HepG2 (cell line): Measurements from ENCODE around the gene MRPL43. TPM values are rescaled to one million over a fixed set of nuclear protein-coding genes. Genes with fewer than 3 reads are reported as not detected.

Experiments used
- BHLHE40 ChIP-seq: IDR thresholded peaks from 2 replicates; pipeline ENCODE4 v1.6.1; 2011; ENCODE audit warnings: low read length, improper control_type of control experiment
- CAMTA2 ChIP-seq: sonication (generic); formaldehyde crosslinking; IDR thresholded peaks from 2 replicates; pipeline ENCODE4 v1.4.0; 2020; ENCODE audit warnings: mild to moderate bottlenecking, missing genetic modification reagents, borderline replicate concordance
- CBFB ChIP-seq: sonication (generic); formaldehyde crosslinking; IDR thresholded peaks from 2 replicates; pipeline ENCODE4 v1.4.0; 2020; ENCODE audit warnings: missing genetic modification reagents
- ETS1 ChIP-seq: sonication (generic); formaldehyde crosslinking; IDR thresholded peaks from 2 replicates; pipeline ENCODE4 v1.4.0; 2020; ENCODE audit warnings: missing genetic modification reagents
- GATAD1 ChIP-seq: IDR thresholded peaks from 2 replicates; pipeline ENCODE4 v1.6.1; 2016; ENCODE audit warnings: missing genetic modification reagents, missing compliant biosample characterization
- KLF13 ChIP-seq: sonication (generic); formaldehyde crosslinking; IDR thresholded peaks from 2 replicates; pipeline ENCODE4 v1.4.0; 2020; ENCODE audit warnings: mild to moderate bottlenecking, missing genetic modification reagents
- MAX ChIP-seq: IDR thresholded peaks from 2 replicates; pipeline ENCODE4 v1.6.1; 2012; ENCODE audit warnings: inconsistent platforms
- MYC ChIP-seq: sonication (generic); formaldehyde crosslinking; IDR thresholded peaks from 2 replicates; pipeline ENCODE4 v1.9.0; 2021; ENCODE audit warnings: missing genetic modification reagents, borderline replicate concordance
- NFKBIZ ChIP-seq: IDR thresholded peaks from 2 replicates; pipeline ENCODE4 v1.6.1; 2018; ENCODE audit warnings: missing genetic modification reagents, missing compliant biosample characterization
- NKX3-1 ChIP-seq: sonication (generic); formaldehyde crosslinking; IDR thresholded peaks from 2 replicates; pipeline ENCODE4 v1.5.0; 2020; ENCODE audit warnings: missing genetic modification reagents
- REPIN1 ChIP-seq: sonication (generic); formaldehyde crosslinking; IDR thresholded peaks from 2 replicates; pipeline ENCODE4 v1.8.0; 2022; ENCODE audit warnings: missing genetic modification reagents, low read depth, mild to moderate bottlenecking, borderline replicate concordance
- SOX5 ChIP-seq: IDR thresholded peaks from 2 replicates; pipeline ENCODE4 v1.6.1; 2016; ENCODE audit warnings: borderline replicate concordance
- TCF7 ChIP-seq: sonication (generic); IDR thresholded peaks from 2 replicates; pipeline ENCODE4 v1.6.1; 2016; ENCODE audit warnings: antibody characterized with exemption, low read depth
- TFE3 ChIP-seq: IDR thresholded peaks from 2 replicates; pipeline ENCODE4 v1.6.1; 2016
- ZBTB20 ChIP-seq: sonication (generic); formaldehyde crosslinking; IDR thresholded peaks from 2 replicates; pipeline ENCODE4 v1.8.1; 2023; ENCODE audit warnings: missing genetic modification reagents, low read depth, mild to moderate bottlenecking, borderline replicate concordance
- ZBTB4 ChIP-seq: sonication (generic); formaldehyde crosslinking; IDR thresholded peaks from 2 replicates; pipeline ENCODE4 v1.4.0; 2020; ENCODE audit warnings: missing genetic modification reagents, mild to moderate bottlenecking, borderline replicate concordance
- ZC3H4 ChIP-seq: sonication (generic); formaldehyde crosslinking; IDR thresholded peaks from 2 replicates; pipeline ENCODE4 v1.4.0; 2020; ENCODE audit warnings: missing genetic modification reagents, borderline replicate concordance
- ZFY ChIP-seq: sonication (generic); formaldehyde crosslinking; IDR thresholded peaks from 2 replicates; pipeline ENCODE4 v1.4.0; 2020; ENCODE audit warnings: missing genetic modification reagents
- ZNF275 ChIP-seq: sonication (generic); formaldehyde crosslinking; IDR thresholded peaks from 2 replicates; pipeline ENCODE4 v1.8.0; 2022; ENCODE audit warnings: missing genetic modification reagents, mild to moderate bottlenecking, inconsistent platforms, borderline replicate concordance
- ZNF317 ChIP-seq: sonication (generic); formaldehyde crosslinking; IDR thresholded peaks from 2 replicates; pipeline ENCODE4 v1.5.0; 2020; ENCODE audit warnings: mild to moderate bottlenecking, missing genetic modification reagents
- ZNF572 ChIP-seq: sonication (generic); formaldehyde crosslinking; IDR thresholded peaks from 2 replicates; pipeline ENCODE4 v1.5.1; 2020; ENCODE audit warnings: mild to moderate bottlenecking, missing genetic modification reagents
- ZNF616 ChIP-seq: sonication (generic); formaldehyde crosslinking; IDR thresholded peaks from 2 replicates; pipeline ENCODE4 v1.5.0; 2020; ENCODE audit warnings: low read depth, mild to moderate bottlenecking, missing genetic modification reagents
- ZNF674 ChIP-seq: sonication (generic); formaldehyde crosslinking; IDR thresholded peaks from 2 replicates; pipeline ENCODE4 v1.5.0; 2020; ENCODE audit warnings: low read depth, mild to moderate bottlenecking, missing genetic modification reagents
- ZNF776 ChIP-seq: sonication (generic); formaldehyde crosslinking; IDR thresholded peaks from 2 replicates; pipeline ENCODE4 v1.4.0; 2020; ENCODE audit warnings: mild to moderate bottlenecking, missing genetic modification reagents
- polyA plus RNA-seq, 8 experiments: library from polyadenylated mRNA; depleted of rRNA in 3 of 8; stranded (reverse) in 7 of 8; unstranded in 1 of 8; fragments of >200 nt; fragmentation: Illumina TruSeq in 4 of 8; extraction: Trizol in 4 of 8; gene quantifications; 2 replicates each; pipeline versions ENCODE4 v1.2.1 to v1.2.3, GENCODE V29; 2011 to 2016; ENCODE audit warnings: low read depth in 4 of 8, missing spikeins in 1 of 8, mixed read lengths in 1 of 8; ENCODE audit not compliant: insufficient read depth in 1 of 8
- total RNA-seq, 5 experiments: library from RNA; depleted of rRNA; stranded (reverse); fragments of >200 nt; fragmentation: Illumina TruSeq; extraction: Trizol; gene quantifications; 2 replicates each; pipeline ENCODE4 v1.2.3, GENCODE V29; 2016; ENCODE audit warnings: low read depth in 1 of 5

The MRPL43 gene
- total and polyA plus RNA-seq, 2 of the 13 experiments (the other 11 are each of a cell fraction or from before 2014, with no cell fraction given) = 71.0 to 73.7 TPM

- TF ChIP-seq ZNF275 (CRISPR knock-in tag) = no peak
- TF ChIP-seq ZNF616 = 0 out of 2 replicates have a peak, but pooled peaks have one; percentile 44
- no peak for TF ChIP-seq ZBTB4
- TF ChIP-seq MYC (CRISPR knock-in tag) = no peak
- TF ChIP-seq NFKBIZ (CRISPR knock-in tag) = no peak
- TF ChIP-seq TCF7 = no peak
- TF ChIP-seq ZNF674 = no peak
- no peak for TF ChIP-seq ZNF572 (CRISPR knock-in tag)
- TF ChIP-seq ZNF776 = peak; percentile 32; the same call in 1 of the 2 replicates
- no peak for TF ChIP-seq REPIN1 (CRISPR knock-in tag)
- TF ChIP-seq KLF13 (CRISPR knock-in tag) = no peak
- TF ChIP-seq CBFB (CRISPR knock-in tag) = no peak
- TF ChIP-seq NKX3-1 (CRISPR knock-in tag) = no peak; the same call in 1 of the 2 replicates
- TF ChIP-seq ZBTB20 (CRISPR knock-in tag) = no peak
- no peak for TF ChIP-seq GATAD1
- TF ChIP-seq BHLHE40 = peak; percentile 33; the same call in 1 of the 2 replicates
- TF ChIP-seq ETS1 (CRISPR knock-in tag) = no peak
- TF ChIP-seq ZNF317 (CRISPR knock-in tag) = no peak
- no peak for TF ChIP-seq ZC3H4
- TF ChIP-seq TFE3 (CRISPR knock-in tag) = peak; percentile 48; the same call in 1 of the 2 replicates
- TF ChIP-seq SOX5 (CRISPR knock-in tag) = no peak
- TF ChIP-seq CAMTA2 (CRISPR knock-in tag) = no peak
- no peak for TF ChIP-seq ZFY (CRISPR knock-in tag)
- peak; percentile 44 for TF ChIP-seq MAX
Observed at GRCh38 chr10:100996678-100997359, 9.5 kb upstream of the MRPL43 start (continued).
